ENCODE measurements around the gene EPN1. TPM values are rescaled to one million over a fixed set of nuclear protein-coding genes. Genes with fewer than 3 reads are reported as not detected.

EPN1 gene
- total and polyA plus RNA-seq, 2 experiments from 2014 or later = 47.1 to 223 TPM

GRCh38 chr19:55688422-55689218 is 13.6 kb downstream of the EPN1 start:
- no peak overlapping the region for H3K27ac ChIP-seq (ENCODE audit: low read depth)
- DNase-seq (ENCODE audit: low spot score) (no peak), ATAC-seq (peak; percentile 19; the same call in 1 of the 3 replicates)
- Mint-ChIP-seq H3K9me3 (no peaks in the 10 kb centered on the region), H3K4me3 (no peak overlapping the region), H3K36me3 (ENCODE audit: low read depth) (peaks cover 23% of the 10 kb centered on the region), H3K27me3 (ENCODE audit: insufficient read depth, low read depth, poor library complexity) (peaks cover 9% of the 10 kb centered on the region), H3K4me1 (no peaks in the 10 kb centered on the region), H3K27ac (no peak overlapping the region)
- no peaks in the 10 kb centered on the region for H3K9me2 ChIP-seq (ENCODE audit: insufficient read depth)
- no peak overlapping the region for H2AFZ ChIP-seq
- no peak overlapping the region for H3K4me2 ChIP-seq
- no peak overlapping the region for H3K4me3 ChIP-seq
- no peaks in the 10 kb centered on the region; the same call in 1 of the 2 replicates for H4K20me1 ChIP-seq (replicated peaks; ENCODE audit: insufficient read depth)
- no peaks in the 10 kb centered on the region for H3K36me3 ChIP-seq (ENCODE audit: insufficient read depth)
- no peaks in the 10 kb centered on the region for H3K27me3 ChIP-seq (ENCODE audit: insufficient read depth)
- no peaks in the 10 kb centered on the region for H3F3A ChIP-seq (replicated peaks; ENCODE audit: low read depth)
- H3K4me1 ChIP-seq (ENCODE audit: insufficient read depth) = no peaks in the 10 kb centered on the region
- TF ChIP-seq STAT1 (IDR thresholded peaks at IDR 0.05; ENCODE audit: unreplicated experiment) (no peak), CREB1 (CRISPR knock-in tag; IDR thresholded peaks at IDR 0.05; ENCODE audit: low read depth) (no peak), EZH2phosphoT487 (IDR thresholded peaks at IDR 0.05; ENCODE audit: unreplicated experiment) (no peak), JUNB (IDR thresholded peaks at IDR 0.05; ENCODE audit: unreplicated experiment) (no peak), ZNF114 (CRISPR knock-in tag; IDR thresholded peaks at IDR 0.05) (no peak), NANOG (IDR thresholded peaks at IDR 0.05; ENCODE audit: borderline replicate concordance) (no peak), EZH2 (IDR thresholded peaks at IDR 0.05; ENCODE audit: low read depth, unreplicated experiment) (no peak), CTCF (conservative IDR thresholded peaks at IDR 0.05; ENCODE audit: low read depth in 2 of 2) (no peak), ZNF331 (CRISPR knock-in tag; IDR thresholded peaks at IDR 0.05; ENCODE audit: low read depth) (no peak), POLR2AphosphoS5 (IDR thresholded peaks at IDR 0.05; ENCODE audit: low read depth) (no peak)
- TF ChIP-seq, protein P1, sequence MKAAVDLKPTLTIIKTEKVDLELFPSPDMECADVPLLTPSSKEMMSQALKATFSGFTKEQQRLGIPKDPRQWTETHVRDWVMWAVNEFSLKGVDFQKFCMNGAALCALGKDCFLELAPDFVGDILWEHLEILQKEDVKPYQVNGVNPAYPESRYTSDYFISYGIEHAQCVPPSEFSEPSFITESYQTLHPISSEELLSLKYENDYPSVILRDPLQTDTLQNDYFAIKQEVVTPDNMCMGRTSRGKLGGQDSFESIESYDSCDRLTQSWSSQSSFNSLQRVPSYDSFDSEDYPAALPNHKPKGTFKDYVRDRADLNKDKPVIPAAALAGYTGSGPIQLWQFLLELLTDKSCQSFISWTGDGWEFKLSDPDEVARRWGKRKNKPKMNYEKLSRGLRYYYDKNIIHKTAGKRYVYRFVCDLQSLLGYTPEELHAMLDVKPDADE (IDR thresholded peaks at IDR 0.05) = no peak
- H3K79me2 ChIP-seq (replicated peaks; ENCODE audit: insufficient read depth) = peaks cover 10% of the 10 kb centered on the region

GRCh38 chr19:55689411-55690108 is 14.5 kb downstream of the EPN1 start:
- H4K20me1 ChIP-seq (replicated peaks; ENCODE audit: insufficient read depth) = no peaks in the 10 kb centered on the region; the same call in 1 of the 2 replicates
- no peaks in the 10 kb centered on the region for H3K4me1 Mint-ChIP-seq
- ATAC-seq (no peak), DNase-seq (ENCODE audit: low spot score) (no peak)
- H3K27me3 Mint-ChIP-seq (ENCODE audit: insufficient read depth, low read depth, poor library complexity) = peaks cover 7% of the 10 kb centered on the region
- H2AFZ ChIP-seq = no peak overlapping the region
- peaks cover 28% of the 10 kb centered on the region for H3K36me3 Mint-ChIP-seq (ENCODE audit: low read depth)
- H3K4me1 ChIP-seq (ENCODE audit: insufficient read depth) = no peaks in the 10 kb centered on the region
- H3K4me3 Mint-ChIP-seq = no peak overlapping the region
- H3K27ac ChIP-seq (ENCODE audit: low read depth) = no peak overlapping the region
- no peak overlapping the region for H3K4me2 ChIP-seq
- no peaks in the 10 kb centered on the region for H3K36me3 ChIP-seq (ENCODE audit: insufficient read depth)
- H3K27ac Mint-ChIP-seq = no peak overlapping the region
- H3K27me3 ChIP-seq (ENCODE audit: insufficient read depth) = no peaks in the 10 kb centered on the region
- H3K9me2 ChIP-seq (ENCODE audit: insufficient read depth) = no peaks in the 10 kb centered on the region
- H3K4me3 ChIP-seq = no peak overlapping the region
- H3K79me2 ChIP-seq (replicated peaks; ENCODE audit: insufficient read depth) = peaks cover 4% of the 10 kb centered on the region; the same call in 1 of the 2 replicates
- no peaks in the 10 kb centered on the region for H3F3A ChIP-seq (replicated peaks; ENCODE audit: low read depth)
- H3K9me3 Mint-ChIP-seq = no peaks in the 10 kb centered on the region
- no peak for TF ChIP-seq POLR2AphosphoS5 (IDR thresholded peaks at IDR 0.05; ENCODE audit: low read depth)
- TF ChIP-seq STAT1 (IDR thresholded peaks at IDR 0.05; ENCODE audit: unreplicated experiment) = no peak
- TF ChIP-seq, protein P2, sequence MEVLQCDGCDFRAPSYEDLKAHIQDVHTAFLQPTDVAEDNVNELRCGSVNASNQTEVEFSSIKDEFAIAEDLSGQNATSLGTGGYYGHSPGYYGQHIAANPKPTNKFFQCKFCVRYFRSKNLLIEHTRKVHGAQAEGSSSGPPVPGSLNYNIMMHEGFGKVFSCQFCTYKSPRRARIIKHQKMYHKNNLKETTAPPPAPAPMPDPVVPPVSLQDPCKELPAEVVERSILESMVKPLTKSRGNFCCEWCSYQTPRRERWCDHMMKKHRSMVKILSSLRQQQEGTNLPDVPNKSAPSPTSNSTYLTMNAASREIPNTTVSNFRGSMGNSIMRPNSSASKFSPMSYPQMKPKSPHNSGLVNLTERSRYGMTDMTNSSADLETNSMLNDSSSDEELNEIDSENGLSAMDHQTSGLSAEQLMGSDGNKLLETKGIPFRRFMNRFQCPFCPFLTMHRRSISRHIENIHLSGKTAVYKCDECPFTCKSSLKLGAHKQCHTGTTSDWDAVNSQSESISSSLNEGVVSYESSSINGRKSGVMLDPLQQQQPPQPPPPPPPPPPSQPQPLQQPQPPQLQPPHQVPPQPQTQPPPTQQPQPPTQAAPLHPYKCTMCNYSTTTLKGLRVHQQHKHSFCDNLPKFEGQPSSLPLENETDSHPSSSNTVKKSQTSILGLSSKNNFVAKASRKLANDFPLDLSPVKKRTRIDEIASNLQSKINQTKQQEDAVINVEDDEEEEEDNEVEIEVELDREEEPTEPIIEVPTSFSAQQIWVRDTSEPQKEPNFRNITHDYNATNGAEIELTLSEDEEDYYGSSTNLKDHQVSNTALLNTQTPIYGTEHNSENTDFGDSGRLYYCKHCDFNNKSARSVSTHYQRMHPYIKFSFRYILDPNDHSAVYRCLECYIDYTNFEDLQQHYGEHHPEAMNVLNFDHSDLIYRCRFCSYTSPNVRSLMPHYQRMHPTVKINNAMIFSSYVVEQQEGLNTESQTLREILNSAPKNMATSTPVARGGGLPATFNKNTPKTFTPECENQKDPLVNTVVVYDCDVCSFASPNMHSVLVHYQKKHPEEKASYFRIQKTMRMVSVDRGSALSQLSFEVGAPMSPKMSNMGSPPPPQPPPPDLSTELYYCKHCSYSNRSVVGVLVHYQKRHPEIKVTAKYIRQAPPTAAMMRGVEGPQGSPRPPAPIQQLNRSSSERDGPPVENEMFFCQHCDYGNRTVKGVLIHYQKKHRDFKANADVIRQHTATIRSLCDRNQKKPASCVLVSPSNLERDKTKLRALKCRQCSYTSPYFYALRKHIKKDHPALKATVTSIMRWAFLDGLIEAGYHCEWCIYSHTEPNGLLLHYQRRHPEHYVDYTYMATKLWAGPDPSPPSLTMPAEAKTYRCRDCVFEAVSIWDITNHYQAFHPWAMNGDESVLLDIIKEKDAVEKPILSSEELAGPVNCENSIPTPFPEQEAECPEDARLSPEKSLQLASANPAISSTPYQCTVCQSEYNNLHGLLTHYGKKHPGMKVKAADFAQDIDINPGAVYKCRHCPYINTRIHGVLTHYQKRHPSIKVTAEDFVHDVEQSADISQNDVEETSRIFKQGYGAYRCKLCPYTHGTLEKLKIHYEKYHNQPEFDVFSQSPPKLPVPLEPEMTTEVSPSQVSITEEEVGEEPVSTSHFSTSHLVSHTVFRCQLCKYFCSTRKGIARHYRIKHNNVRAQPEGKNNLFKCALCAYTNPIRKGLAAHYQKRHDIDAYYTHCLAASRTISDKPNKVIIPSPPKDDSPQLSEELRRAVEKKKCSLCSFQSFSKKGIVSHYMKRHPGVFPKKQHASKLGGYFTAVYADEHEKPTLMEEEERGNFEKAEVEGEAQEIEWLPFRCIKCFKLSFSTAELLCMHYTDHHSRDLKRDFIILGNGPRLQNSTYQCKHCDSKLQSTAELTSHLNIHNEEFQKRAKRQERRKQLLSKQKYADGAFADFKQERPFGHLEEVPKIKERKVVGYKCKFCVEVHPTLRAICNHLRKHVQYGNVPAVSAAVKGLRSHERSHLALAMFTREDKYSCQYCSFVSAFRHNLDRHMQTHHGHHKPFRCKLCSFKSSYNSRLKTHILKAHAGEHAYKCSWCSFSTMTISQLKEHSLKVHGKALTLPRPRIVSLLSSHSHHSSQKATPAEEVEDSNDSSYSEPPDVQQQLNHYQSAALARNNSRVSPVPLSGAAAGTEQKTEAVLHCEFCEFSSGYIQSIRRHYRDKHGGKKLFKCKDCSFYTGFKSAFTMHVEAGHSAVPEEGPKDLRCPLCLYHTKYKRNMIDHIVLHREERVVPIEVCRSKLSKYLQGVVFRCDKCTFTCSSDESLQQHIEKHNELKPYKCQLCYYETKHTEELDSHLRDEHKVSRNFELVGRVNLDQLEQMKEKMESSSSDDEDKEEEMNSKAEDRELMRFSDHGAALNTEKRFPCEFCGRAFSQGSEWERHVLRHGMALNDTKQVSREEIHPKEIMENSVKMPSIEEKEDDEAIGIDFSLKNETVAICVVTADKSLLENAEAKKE (CRISPR knock-in tag; IDR thresholded peaks at IDR 0.05) = no peak

Measured in GM23338 (cell line).